ENCODE data around the gene PHEX.

Gene PHEX

DNA sequence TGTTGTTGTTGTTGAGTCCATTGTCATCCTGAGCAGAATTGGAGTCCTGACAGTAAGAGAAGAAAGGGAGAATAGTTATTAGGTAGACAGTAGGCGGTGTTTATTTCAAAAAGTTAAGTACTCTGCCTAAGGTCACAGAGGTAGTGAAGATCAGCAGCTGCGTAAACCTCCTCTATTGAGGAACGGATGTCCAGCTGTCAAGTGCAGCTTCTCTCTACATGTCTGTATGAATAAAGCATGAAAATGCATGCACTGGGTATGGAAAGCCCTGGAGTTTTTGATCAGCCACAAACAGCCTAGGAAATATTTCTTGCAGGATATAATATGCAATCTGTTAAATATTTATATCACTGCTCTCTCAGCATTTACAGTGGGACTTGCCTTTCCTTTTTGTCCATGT is 131.2 kb downstream of the PHEX start:
- DNase-seq (ENCODE audit: low read depth in 2 of 2) = no peak

DNA sequence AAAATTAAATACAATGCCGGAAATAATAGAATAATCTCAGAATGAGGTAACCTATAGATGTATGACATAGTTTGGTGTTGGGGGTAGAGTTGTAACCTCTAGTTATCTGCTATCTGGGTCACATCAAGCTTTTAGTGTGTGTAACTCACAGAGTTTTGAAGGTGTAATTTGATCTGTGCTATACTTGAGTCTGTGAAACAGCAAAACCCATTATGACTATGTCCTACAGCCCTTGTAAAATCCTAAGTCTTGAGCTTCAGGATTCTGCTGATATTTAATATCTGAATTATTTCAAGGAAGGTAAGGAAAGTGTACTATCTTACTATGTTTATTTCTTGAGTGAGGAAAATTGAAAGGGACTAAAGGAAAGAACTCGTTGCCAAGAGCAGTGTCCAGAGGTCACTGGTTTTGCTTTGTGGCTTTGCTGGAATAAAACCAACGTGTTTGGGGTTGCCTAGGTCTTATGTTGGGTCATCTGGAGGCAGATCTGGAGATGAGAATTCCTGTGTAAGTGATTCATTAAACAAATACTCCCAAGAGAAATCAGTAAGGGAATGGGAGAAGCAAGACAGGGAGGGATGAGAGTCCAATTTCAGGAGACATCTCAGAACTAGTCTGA is 132.8 kb downstream of the PHEX start:
- TF ChIP-seq, protein P1, sequence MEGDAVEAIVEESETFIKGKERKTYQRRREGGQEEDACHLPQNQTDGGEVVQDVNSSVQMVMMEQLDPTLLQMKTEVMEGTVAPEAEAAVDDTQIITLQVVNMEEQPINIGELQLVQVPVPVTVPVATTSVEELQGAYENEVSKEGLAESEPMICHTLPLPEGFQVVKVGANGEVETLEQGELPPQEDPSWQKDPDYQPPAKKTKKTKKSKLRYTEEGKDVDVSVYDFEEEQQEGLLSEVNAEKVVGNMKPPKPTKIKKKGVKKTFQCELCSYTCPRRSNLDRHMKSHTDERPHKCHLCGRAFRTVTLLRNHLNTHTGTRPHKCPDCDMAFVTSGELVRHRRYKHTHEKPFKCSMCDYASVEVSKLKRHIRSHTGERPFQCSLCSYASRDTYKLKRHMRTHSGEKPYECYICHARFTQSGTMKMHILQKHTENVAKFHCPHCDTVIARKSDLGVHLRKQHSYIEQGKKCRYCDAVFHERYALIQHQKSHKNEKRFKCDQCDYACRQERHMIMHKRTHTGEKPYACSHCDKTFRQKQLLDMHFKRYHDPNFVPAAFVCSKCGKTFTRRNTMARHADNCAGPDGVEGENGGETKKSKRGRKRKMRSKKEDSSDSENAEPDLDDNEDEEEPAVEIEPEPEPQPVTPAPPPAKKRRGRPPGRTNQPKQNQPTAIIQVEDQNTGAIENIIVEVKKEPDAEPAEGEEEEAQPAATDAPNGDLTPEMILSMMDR (IDR thresholded peaks at IDR 0.05; ENCODE audit: low read depth, low read length) = no peak
- H3K4me3 ChIP-seq (replicated peaks in 1 of 2; ENCODE audit: low read depth in 2 of 2, low read length in 2 of 2) = no peak overlapping the region
- DNase-seq (ENCODE audit: low read depth in 2 of 2) = peak in 1 of 2 donors; percentile 1

More for the DNA sequence above, 131.2 kb downstream of the PHEX start:
- TF ChIP-seq, protein P1 (IDR thresholded peaks at IDR 0.05; ENCODE audit: low read depth, low read length) = no peak
- no peak overlapping the region for H3K4me3 ChIP-seq (replicated peaks in 1 of 2; ENCODE audit: low read depth in 2 of 2, low read length in 2 of 2)

DNA sequence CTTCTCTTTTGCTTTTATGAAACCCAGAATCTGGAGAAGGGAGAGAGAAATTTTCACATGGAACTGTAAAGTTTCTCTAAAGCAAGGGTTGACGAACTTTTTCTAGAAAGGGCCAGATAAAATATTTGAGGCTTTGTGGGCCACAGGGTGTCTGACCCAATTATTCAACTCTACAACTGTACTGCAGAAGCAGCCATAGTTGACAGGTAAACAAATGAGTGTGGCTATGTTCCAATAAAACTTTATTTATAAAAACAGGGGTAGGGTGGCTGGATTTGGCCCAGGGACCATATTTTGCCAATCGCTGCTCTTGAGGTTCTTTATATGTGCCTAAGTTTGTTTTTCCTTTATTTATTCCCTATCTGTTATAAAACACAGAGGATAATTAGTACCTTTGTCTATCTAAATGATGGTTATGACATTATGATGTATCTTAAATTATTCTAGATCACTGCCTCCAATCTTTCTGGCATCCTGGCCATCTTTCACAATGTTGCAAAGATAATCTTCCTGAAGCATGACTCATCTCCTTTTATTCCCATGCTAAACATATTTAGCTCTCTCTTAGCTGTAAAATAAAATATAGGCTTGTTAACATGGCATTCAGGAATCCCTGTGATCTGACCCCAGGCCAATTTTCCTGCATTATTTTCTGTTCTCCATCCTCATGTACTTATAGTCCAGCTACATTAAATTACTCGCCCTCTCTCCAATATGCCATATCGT is 133.8 kb downstream of the PHEX start:
- DNase-seq (ENCODE audit: low read depth in 2 of 2) = peak; percentile 19 to 26
- no peak overlapping the region for H3K4me3 ChIP-seq (replicated peaks in 1 of 2; ENCODE audit: low read depth in 2 of 2, low read length in 2 of 2)

DNA sequence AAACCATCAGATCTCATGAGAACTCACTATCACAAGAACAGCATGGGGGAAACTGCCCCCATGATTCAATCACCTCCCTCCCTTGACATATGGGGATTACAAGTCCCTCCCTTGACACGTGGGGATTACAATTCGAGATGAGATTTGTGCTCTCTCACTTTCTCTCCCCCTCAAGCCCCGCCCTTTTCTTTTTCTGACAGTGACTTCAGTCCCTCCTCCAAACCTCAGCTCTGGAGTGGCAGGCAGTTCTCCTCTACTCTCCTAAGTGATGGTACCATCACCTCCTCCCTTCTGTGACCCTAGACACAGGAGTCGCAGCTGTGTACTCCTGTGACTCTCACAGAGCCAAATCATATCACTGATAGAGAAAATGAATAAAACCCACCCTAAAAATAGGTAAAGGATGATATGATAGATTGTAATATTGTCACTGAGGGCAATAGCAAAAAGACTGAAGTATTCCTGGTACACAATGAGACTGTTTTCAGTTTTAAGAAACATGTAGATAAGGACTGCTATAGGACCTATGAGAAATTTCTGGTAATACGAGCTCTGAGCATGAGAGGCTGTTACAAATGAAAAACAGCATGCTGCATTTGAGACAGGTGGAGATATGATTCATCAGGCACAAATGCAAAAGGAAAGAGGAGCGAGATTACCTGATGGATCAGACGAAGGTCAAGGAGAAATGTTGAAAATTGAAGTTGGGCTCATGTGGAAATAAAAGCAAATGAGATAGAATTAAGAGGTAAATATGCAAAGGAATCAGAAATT is 139.3 kb downstream of the PHEX start:
- no peak for DNase-seq (ENCODE audit: low read depth in 2 of 2)
- TF ChIP-seq, protein P1 (IDR thresholded peaks at IDR 0.05; ENCODE audit: low read depth, low read length) = no peak
- H3K4me3 ChIP-seq (replicated peaks in 1 of 2; ENCODE audit: low read depth in 2 of 2, low read length in 2 of 2) = no peak overlapping the region

More for the DNA sequence above, 133.8 kb downstream of the PHEX start:
- TF ChIP-seq, protein P1 (IDR thresholded peaks at IDR 0.05; ENCODE audit: low read depth, low read length) = no peak

DNA sequence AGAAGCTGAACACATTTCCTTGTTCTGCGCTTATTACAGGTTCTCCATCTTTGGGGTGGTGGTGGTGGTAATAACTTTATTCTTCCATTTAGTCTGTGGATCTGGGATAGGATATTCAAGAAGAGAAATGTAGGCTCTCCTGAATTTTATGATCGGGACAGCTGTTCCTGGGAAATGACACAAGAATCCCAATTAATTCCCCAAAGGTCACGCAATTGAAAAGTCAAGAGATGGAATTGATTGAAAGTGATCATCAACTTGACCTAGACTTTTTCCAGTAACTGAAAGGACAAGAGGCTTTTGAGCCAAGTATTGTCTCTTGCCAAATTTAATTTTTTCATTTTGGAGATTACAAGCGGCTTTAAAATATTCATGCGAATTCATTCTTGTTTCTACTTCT is 141.8 kb downstream of the PHEX start:
- DNase-seq (ENCODE audit: low read depth in 2 of 2) = no peak
- H3K4me3 ChIP-seq (replicated peaks in 1 of 2; ENCODE audit: low read depth in 2 of 2, low read length in 2 of 2) = no peak overlapping the region
- TF ChIP-seq, protein P1 (IDR thresholded peaks at IDR 0.05; ENCODE audit: low read depth, low read length) = no peak

DNA sequence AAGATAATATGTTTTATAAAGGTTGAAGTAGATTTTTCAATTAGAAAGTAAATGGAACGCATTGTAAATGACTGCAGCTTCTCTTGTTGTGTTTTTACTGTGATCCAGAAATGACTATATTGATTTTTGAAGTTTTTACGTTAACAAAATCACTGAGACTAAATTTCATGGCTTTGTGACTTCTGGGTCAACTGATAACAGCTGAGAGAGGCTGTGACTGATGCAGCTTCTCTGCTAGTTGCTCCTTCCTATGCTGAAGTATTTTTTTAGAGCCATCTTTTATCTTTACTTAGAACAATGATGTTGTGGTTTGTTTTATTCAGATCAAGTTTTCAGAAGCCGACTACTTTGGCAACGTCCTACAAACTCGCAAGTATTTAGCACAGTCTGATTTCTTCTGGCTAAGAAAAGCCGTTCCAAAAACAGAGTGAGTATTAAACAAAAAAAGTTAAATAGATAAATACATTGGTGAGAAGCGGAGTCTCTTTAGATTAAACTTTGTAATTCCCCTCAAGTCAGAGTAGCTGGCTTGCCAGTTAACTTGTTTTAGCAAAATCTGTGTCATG is 145.9 kb downstream of the PHEX start:
- no peak overlapping the region for H3K4me3 ChIP-seq (replicated peaks in 1 of 2; ENCODE audit: low read depth in 2 of 2, low read length in 2 of 2)
- DNase-seq (ENCODE audit: low read depth in 2 of 2) = no peak
- TF ChIP-seq, protein P1 (IDR thresholded peaks at IDR 0.05; ENCODE audit: low read depth, low read length) = no peak
